ENCODE measurements around the gene RSPO4. TPM values are rescaled to one million over a fixed set of nuclear protein-coding genes. Genes with fewer than 3 reads are reported as not detected.

RSPO4 gene
- total RNA-seq, 2 donors from 2014 or later = 0.08 to 0.12 TPM

DNA sequence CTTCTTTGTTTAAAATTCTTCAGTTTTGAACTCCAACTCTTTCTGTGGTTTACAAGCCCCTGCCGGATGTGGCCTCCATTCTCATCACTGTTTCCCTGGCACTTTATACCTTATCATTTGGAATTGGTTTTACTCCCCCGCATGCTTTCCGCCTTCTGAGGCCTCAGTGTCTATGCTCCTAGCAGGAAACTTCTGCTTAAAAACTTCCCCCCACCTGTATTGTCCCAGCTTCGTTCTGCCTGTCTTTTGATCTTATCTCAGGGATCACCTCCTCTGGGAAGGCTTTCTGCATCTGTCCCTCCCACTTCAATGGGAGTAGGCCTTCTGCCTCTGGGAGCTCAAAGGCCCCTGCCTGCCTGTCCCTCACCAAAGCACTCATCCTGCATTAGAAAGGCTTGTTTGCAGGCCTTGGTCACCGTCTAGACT, 82.6 kb downstream of the RSPO4 start:
- no peak overlapping the region for H3K4me3 ChIP-seq
- no peaks in the 10 kb centered on the region for H3K9me3 ChIP-seq
- H3K27me3 ChIP-seq = no peaks in the 10 kb centered on the region
- DNase-seq = no peak
- no peaks in the 10 kb centered on the region for H3K4me1 ChIP-seq
- no peak overlapping the region for H3K27ac ChIP-seq
- no peak overlapping the region for H3K9ac ChIP-seq (ENCODE audit: low read depth in 2 of 2, low read length in 2 of 2)
- TF ChIP-seq CTCF (IDR thresholded peaks at IDR 0.05) = no peak
- H3K36me3 ChIP-seq = no peaks in the 10 kb centered on the region
- intact Hi-C loops (cut with DNase I) = no loop called here

- no peak for TF ChIP-seq CTCF (IDR thresholded peaks at IDR 0.05)
- Histone ChIP-seq H3K27ac (no peak overlapping the region), H3K36me3 (no peaks in the 10 kb centered on the region), H3K4me3 (no peak overlapping the region), H3K9ac (ENCODE audit: low read depth in 2 of 2, low read length in 2 of 2) (no peak overlapping the region), H3K27me3 (no peaks in the 10 kb centered on the region), H3K9me3 (no peaks in the 10 kb centered on the region), H3K4me1 (no peaks in the 10 kb centered on the region)
- no peak for DNase-seq
- intact Hi-C loops (cut with DNase I) = no loop called here
These were observed 84.7 kb downstream of the RSPO4 start for GRCh38 chr20:917416-917815.

- intact Hi-C loops (cut with DNase I) = no loop called here
- no peaks in the 10 kb centered on the region for H3K27me3 ChIP-seq
- no peaks in the 10 kb centered on the region for H3K9me3 ChIP-seq
- TF ChIP-seq CTCF (IDR thresholded peaks at IDR 0.05) = no peak
- no peak overlapping the region for H3K27ac ChIP-seq
- no peak overlapping the region for H3K9ac ChIP-seq (ENCODE audit: low read depth in 2 of 2, low read length in 2 of 2)
- no peak overlapping the region for H3K4me3 ChIP-seq
- H3K4me1 ChIP-seq = no peaks in the 10 kb centered on the region
- DNase-seq = no peak
- no peaks in the 10 kb centered on the region for H3K36me3 ChIP-seq
These were observed 85.3 kb downstream of the RSPO4 start for GRCh38 chr20:916825-917224.

GRCh38 chr20:916125-916799, 85.8 kb downstream of the RSPO4 start, which contains the start of gene ANGPT4:
Gene ANGPT4 (minus strand): TSS chr20:916334. CDS start chr20:916214, 120 bp downstream.
- TF ChIP-seq CTCF (IDR thresholded peaks at IDR 0.05) = no peak
- Histone ChIP-seq H3K9ac (ENCODE audit: low read depth in 2 of 2, low read length in 2 of 2) (no peak within 1 kb of the TSS), H3K36me3 (no peaks in the 10 kb centered on the region), H3K27me3 (no peaks in the 10 kb centered on the region), H3K4me3 (no peak within 1 kb of the TSS), H3K9me3 (no peaks in the 10 kb centered on the region), H3K27ac (no peak within 1 kb of the TSS), H3K4me1 (no peaks in the 10 kb centered on the region)
- DNase-seq = no peak
- intact Hi-C loops (cut with DNase I) = no loop called here

- H3K4me3 ChIP-seq = no peak overlapping the region
These were observed 87.2 kb downstream of the RSPO4 start for GRCh38 chr20:914727-915498.

More at GRCh38 chr20:914727-915498, 87.2 kb downstream of the RSPO4 start:
- Histone ChIP-seq H3K27me3 (no peaks in the 10 kb centered on the region), H3K36me3 (no peaks in the 10 kb centered on the region), H3K9me3 (no peaks in the 10 kb centered on the region), H3K9ac (ENCODE audit: low read depth in 2 of 2, low read length in 2 of 2) (no peak overlapping the region), H3K27ac (no peak overlapping the region), H3K4me1 (no peaks in the 10 kb centered on the region)
- DNase-seq = no peak
- intact Hi-C loops (cut with DNase I) = no loop called here
- TF ChIP-seq CTCF (IDR thresholded peaks at IDR 0.05) = no peak

All from colonic mucosa (tissue), 4 donors.